Thyroid gland (tissue), 4 donors: ENCODE measurements around the gene FIGNL2. TPM values are rescaled to one million over a fixed set of nuclear protein-coding genes. Genes with fewer than 3 reads are reported as not detected.

Experiments used
- DNase-seq, 2 donors: peaks; one replicate each; pipeline ENCODE4 v3.0.0-alpha.2; 2019
- H3K27ac ChIP-seq, 3 donors: fragments of 200-600 bp; sonication (generic); 1 replicate in 2 of 3; 2 replicates in 1 of 3; pipeline ENCODE4 v1.5.1; 2016 to 2019; ENCODE audit warnings: mild to moderate bottlenecking in 1 of 3, moderate library complexity in 1 of 3
- H3K27me3 ChIP-seq: fragments of 200-600 bp; sonication (generic); one replicate; pipeline ENCODE4 v1.5.1; 2019
- H3K36me3 ChIP-seq, 2 donors: fragments of 200-600 bp; sonication (generic); one replicate each; pipeline ENCODE4 v1.5.1; 2016 to 2019
- H3K4me1 ChIP-seq, 2 donors: fragments of 200-600 bp; sonication (generic); one replicate each; pipeline ENCODE4 v1.5.1; 2017 to 2019
- H3K4me3 ChIP-seq, 3 donors: fragments of 200-600 bp; sonication (generic); replicated peaks in 1 of 3; 1 replicate in 2 of 3; 2 replicates in 1 of 3; pipeline ENCODE4 v1.5.1; 2016; ENCODE audit warnings: mild to moderate bottlenecking in 1 of 3
- H3K9me3 ChIP-seq: fragments of 200-600 bp; sonication (generic); one replicate; pipeline ENCODE4 v1.5.1; 2017
- POLR2A ChIP-seq, 2 donors: fragments of 450-650 bp; IDR thresholded peaks; one replicate each; pipeline ENCODE4 v1.6.1; 2017; ENCODE audit warnings: antibody characterized with exemption in 2 of 2, mild to moderate bottlenecking in 2 of 2, moderate library complexity in 1 of 2
- WGBS, 2 donors: methylation state at CpG; one replicate each; pipeline ENCODE4 v1.1.5; 2017; 5-methylcytosine and 5-hydroxymethylcytosine counted together
- intact Hi-C: fragments of 100-400 bp; cut with DNase I; formaldehyde crosslinking; loops from one replicate; pipeline ENCODE4 v1.15.1; 2023
- total RNA-seq, 4 donors: library from RNA; depleted of rRNA; stranded (reverse); fragments of >200 nt; gene quantifications; one replicate each; pipeline ENCODE4 v1.2.3, GENCODE V29; 2016
- TF ChIP-seq, protein P1 (sequence below), 6 experiments: fragments of 200-600 bp in 3 of 6; fragments of 450-650 bp in 3 of 6; sonication (generic) in 3 of 6; IDR thresholded peaks; one replicate each; pipeline ENCODE4 v1.5.1; 2016 to 2019; ENCODE audit warnings: antibody characterized with exemption in 6 of 6, mild to moderate bottlenecking in 2 of 6, inconsistent platforms in 1 of 6, moderate library complexity in 1 of 6

The FIGNL2 gene
- total RNA-seq, 4 donors from 2014 or later, result 0.45 to 1.6 (median 1.1) TPM

DNA sequence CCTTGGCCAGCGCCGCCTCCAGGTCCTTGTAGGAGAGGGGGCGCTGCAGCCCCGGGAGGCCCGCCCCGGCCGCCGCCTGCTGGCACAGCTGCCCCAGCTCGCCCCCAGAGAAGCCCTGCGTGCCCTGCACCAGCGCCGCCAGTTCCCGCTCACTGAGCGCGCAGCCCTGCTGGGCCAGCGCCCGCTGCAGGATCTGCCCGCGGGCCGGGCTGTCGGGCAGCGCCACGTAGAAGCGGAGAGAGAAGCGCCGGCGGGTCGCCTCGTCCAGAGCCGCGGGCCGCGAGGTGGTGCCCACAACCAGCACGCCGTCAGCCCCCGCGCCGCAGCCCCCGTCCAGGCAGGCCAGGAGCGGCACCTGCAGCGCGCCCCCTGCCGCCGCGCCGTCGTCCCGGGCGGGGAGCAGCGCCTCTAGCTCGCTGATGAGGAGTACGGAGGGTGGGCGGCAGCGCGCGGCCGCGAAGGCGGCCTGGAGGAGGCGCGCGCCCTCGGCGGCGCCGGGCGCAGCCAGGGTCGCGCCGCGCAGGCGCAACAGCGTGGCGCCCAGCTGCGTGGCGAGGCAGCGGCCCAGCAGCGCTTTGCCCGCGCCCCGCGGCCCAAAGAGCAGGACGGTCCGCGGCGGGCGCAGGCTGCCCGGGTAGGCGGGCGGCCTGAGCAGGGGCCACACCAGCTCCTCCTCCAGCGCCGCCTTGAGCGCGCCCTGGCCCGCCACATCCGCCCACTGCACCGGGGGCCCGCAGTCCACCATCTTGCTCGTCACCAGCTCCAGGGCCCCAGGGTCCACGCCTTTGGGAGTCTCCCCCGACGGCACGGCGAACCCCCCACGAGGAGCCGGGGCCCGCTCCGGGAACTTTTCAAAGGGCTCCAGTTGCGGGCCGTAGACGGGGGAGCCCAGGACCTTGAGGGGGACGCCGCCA, 27.7 kb downstream of the FIGNL2 start:
- intact Hi-C loops, result no loop called here
- DNase-seq, result peak; percentile 56 to 69
- H3K4me1 ChIP-seq, result peaks cover 0 to 8% of the 10 kb centered on the region in 2 donors
- H3K36me3 ChIP-seq, result no peaks in the 10 kb centered on the region
- H3K27me3 ChIP-seq, result no peaks in the 10 kb centered on the region
- peak overlapping the region in 1 of 3 donors; percentile 61 for H3K27ac ChIP-seq
- H3K4me3 ChIP-seq, result peak overlapping the region in 2 of 3 donors; percentile 34 to 56
- peak in 1 of 2 donors; percentile 54 for TF ChIP-seq POLR2A (IDR thresholded peaks at IDR 0.05)
- TF ChIP-seq, protein P1, sequence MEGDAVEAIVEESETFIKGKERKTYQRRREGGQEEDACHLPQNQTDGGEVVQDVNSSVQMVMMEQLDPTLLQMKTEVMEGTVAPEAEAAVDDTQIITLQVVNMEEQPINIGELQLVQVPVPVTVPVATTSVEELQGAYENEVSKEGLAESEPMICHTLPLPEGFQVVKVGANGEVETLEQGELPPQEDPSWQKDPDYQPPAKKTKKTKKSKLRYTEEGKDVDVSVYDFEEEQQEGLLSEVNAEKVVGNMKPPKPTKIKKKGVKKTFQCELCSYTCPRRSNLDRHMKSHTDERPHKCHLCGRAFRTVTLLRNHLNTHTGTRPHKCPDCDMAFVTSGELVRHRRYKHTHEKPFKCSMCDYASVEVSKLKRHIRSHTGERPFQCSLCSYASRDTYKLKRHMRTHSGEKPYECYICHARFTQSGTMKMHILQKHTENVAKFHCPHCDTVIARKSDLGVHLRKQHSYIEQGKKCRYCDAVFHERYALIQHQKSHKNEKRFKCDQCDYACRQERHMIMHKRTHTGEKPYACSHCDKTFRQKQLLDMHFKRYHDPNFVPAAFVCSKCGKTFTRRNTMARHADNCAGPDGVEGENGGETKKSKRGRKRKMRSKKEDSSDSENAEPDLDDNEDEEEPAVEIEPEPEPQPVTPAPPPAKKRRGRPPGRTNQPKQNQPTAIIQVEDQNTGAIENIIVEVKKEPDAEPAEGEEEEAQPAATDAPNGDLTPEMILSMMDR (IDR thresholded peaks at IDR 0.05), result peak in 3 of 6 experiments; percentile 19 to 41 (median 38)
- no peaks in the 10 kb centered on the region for H3K9me3 ChIP-seq
- WGBS, 2 donors, result 37 to 40% methylated on average over 3 to 54 of the region's 113 CpGs

DNA sequence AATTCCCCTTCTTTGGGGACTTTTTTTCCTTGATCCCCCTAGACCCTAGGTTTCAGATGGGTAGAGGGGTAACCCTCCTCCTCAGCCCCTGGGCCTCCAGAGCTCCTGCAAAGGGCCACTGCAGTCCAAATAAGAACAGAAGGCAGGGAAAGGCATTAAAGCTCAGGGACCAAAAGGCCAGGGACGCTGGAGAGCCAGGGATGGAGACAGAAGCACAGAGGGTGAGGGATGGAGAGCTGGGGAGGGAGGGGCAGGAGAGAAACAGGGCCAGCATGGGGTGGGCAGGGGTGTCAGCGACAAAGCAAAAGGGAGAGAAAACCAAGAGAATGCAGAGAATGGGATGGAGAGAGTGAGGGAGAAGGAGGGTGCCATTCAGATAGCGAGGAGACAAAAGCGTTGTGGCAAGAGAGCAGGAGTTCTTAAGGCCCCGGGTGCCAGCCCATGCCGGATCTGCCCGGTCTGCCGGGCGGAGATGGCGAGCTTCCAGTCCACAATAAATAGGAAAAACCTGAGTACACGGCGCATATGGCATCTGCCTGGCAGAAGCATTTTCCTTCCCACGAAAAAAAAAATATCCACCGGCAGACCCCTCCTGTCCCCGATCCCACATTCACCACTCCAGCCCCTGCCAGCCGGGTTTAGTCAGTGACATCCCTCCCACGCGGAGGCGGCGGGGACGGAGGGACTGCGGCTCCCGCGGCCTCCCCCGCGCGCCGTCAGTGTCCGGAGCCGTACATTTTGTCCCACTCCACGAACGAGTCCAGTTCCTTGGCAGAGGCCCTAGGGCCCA, 28.6 kb downstream of the FIGNL2 start:
- intact Hi-C loops, result no loop called here
- Histone ChIP-seq H3K27ac (peak overlapping the region in 1 of 3 donors; percentile 61), H3K9me3 (no peaks in the 10 kb centered on the region), H3K36me3 (no peaks in the 10 kb centered on the region), H3K4me3 (peak overlapping the region in 2 of 3 donors; percentile 34 to 56), H3K4me1 (peaks cover 0 to 10% of the 10 kb centered on the region in 2 donors), H3K27me3 (no peaks in the 10 kb centered on the region)
- peak; percentile 60 to 64 for DNase-seq
- TF ChIP-seq, protein P1 (IDR thresholded peaks at IDR 0.05), result no peak
- TF ChIP-seq POLR2A (IDR thresholded peaks at IDR 0.05), result no peak
- 43 to 46% methylated on average over 28 to 32 of the region's 32 CpGs for WGBS, 2 donors

DNA sequence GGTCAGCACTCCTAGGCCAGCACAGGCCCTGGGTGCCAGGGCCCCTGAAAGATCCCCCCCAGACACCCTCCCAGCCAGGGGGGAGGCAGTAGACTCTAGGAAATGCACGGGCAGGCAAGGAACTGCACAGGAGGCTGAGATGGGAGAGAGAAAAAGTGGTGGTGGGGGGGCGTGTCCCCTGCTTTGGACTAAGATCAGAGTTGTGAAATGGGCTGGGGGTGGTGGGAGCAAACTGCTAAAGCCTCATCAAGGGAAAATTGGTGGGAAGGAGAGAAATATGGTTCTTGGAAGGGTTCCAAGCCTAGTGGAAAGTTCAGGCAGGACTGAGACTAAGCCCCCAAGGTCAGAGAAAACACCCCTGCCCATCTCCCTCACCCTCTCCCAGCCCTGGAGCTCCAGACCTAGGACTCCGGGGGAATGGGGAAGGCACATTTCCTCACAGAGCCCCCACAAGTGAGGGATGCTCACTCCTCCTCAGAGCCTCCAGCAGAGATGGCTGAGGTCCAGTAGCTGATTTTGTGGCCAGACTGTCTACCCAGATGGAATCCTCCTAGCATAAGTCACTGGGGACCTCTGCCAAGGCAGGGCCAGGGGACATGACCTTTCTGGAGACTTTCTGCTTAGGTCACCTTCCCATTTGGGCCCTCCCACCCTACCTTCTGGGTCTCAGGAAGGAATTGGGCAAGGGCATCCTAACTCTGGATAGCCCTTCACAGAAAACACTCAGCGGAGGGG, 29.8 kb downstream of the FIGNL2 start:
- Histone ChIP-seq H3K36me3 (no peaks in the 10 kb centered on the region), H3K27me3 (no peaks in the 10 kb centered on the region), H3K27ac (no peak overlapping the region), H3K4me1 (peaks cover 0 to 18% of the 10 kb centered on the region in 2 donors), H3K9me3 (no peaks in the 10 kb centered on the region), H3K4me3 (no peak overlapping the region)
- intact Hi-C loops, result no loop called here
- 79 to 94% methylated on average over 4 of the region's 4 CpGs for WGBS, 2 donors
- no peak for DNase-seq
- no peak for TF ChIP-seq POLR2A (IDR thresholded peaks at IDR 0.05)
- TF ChIP-seq, protein P1 (IDR thresholded peaks at IDR 0.05), result no peak

DNA sequence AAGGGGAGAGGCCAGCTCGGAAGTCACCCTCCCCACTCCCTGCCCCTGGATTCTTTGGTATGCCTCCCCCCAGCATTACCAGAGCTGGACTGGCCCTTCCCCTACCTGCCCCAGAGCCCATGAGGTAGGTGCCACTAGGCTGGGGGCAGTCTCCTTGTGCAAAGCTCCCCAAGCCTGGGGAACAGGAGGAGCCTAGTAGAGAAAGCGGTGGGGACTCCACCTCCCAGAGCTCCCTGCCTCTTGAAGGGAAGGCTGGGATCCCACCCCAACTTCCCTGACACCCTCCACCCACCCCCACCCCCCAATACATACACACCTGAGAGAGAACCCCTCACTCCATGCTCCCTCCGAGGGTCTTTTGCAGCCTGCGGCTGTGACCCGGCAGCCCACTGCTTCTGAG, 30.4 kb downstream of the FIGNL2 start:
- TF ChIP-seq POLR2A (IDR thresholded peaks at IDR 0.05), result no peak
- TF ChIP-seq, protein P1 (IDR thresholded peaks at IDR 0.05), result no peak
- Histone ChIP-seq H3K27me3 (no peaks in the 10 kb centered on the region), H3K4me3 (no peak overlapping the region), H3K4me1 (peaks cover 0 to 20% of the 10 kb centered on the region in 2 donors), H3K36me3 (no peaks in the 10 kb centered on the region), H3K9me3 (no peaks in the 10 kb centered on the region), H3K27ac (no peak overlapping the region)
- no peak for DNase-seq
- intact Hi-C loops, result no loop called here
- 84 to 88% methylated on average over 2 to 5 of the region's 5 CpGs for whole genome bisulfite sequencing, 2 donors
